ENCODE data around the gene G0S2.

G0S2 gene

GRCh38 chr1:209657140-209657879, 17.9 kb upstream of the G0S2 start:
- peak overlapping the region in 1 of 3 experiments; percentile 25 for H3K27ac Mint-ChIP-seq
- H3K4me3 Mint-ChIP-seq = no peak overlapping the region
- H3K27me3 Mint-ChIP-seq (ENCODE audit: low read depth) = peaks cover 3% of the 10 kb centered on the region
- no peaks in the 10 kb centered on the region for H3K36me3 Mint-ChIP-seq (ENCODE audit: low read depth)
- no peak for TF ChIP-seq CTCF (IDR thresholded peaks at IDR 0.05; ENCODE audit: unreplicated experiment in 3 of 3)
- H3K9me3 Mint-ChIP-seq = no peaks in the 10 kb centered on the region
- H3K4me1 Mint-ChIP-seq = peaks cover 66% of the 10 kb centered on the region

- no peaks in the 10 kb centered on the region for H3K9me3 Mint-ChIP-seq
- H3K27ac Mint-ChIP-seq = peak overlapping the region in 1 of 3 experiments; percentile 25
- H3K36me3 Mint-ChIP-seq (ENCODE audit: low read depth) = no peaks in the 10 kb centered on the region
- peaks cover 3% of the 10 kb centered on the region for H3K27me3 Mint-ChIP-seq (ENCODE audit: low read depth)
- no peak overlapping the region for H3K4me3 Mint-ChIP-seq
- TF ChIP-seq CTCF (IDR thresholded peaks at IDR 0.05; ENCODE audit: unreplicated experiment in 3 of 3) = no peak
- H3K4me1 Mint-ChIP-seq = peaks cover 60% of the 10 kb centered on the region
Observed at GRCh38 chr1:209657918-209658317, 17.3 kb upstream of the G0S2 start.

- H3K27ac Mint-ChIP-seq = peak overlapping the region; percentile 15 to 54 (median 29)
- no peaks in the 10 kb centered on the region for H3K36me3 Mint-ChIP-seq (ENCODE audit: low read depth)
- H3K27me3 Mint-ChIP-seq (ENCODE audit: low read depth) = peaks cover 3% of the 10 kb centered on the region
- H3K4me1 Mint-ChIP-seq = peaks cover 41% of the 10 kb centered on the region
- no peaks in the 10 kb centered on the region for H3K9me3 Mint-ChIP-seq
- no peak overlapping the region for H3K4me3 Mint-ChIP-seq
- no peak for TF ChIP-seq CTCF (IDR thresholded peaks at IDR 0.05; ENCODE audit: unreplicated experiment in 3 of 3)
Observed at GRCh38 chr1:209659909-209660308, 15.3 kb upstream of the G0S2 start.

GRCh38 chr1:209661071-209661470, 14.1 kb upstream of the G0S2 start:
- Mint-ChIP-seq H3K36me3 (ENCODE audit: low read depth) (no peaks in the 10 kb centered on the region), H3K27me3 (ENCODE audit: low read depth) (peaks cover 3% of the 10 kb centered on the region), H3K9me3 (no peaks in the 10 kb centered on the region), H3K4me3 (no peak overlapping the region), H3K27ac (peak overlapping the region in 2 of 3 experiments; percentile 20 to 50), H3K4me1 (peaks cover 32% of the 10 kb centered on the region)
- TF ChIP-seq CTCF (IDR thresholded peaks at IDR 0.05; ENCODE audit: unreplicated experiment in 3 of 3) = no peak

- Mint-ChIP-seq H3K36me3 (ENCODE audit: low read depth) (no peaks in the 10 kb centered on the region), H3K4me1 (peaks cover 27% of the 10 kb centered on the region), H3K27me3 (ENCODE audit: low read depth) (peaks cover 3% of the 10 kb centered on the region), H3K27ac (no peak overlapping the region), H3K4me3 (no peak overlapping the region), H3K9me3 (no peaks in the 10 kb centered on the region)
- TF ChIP-seq CTCF (IDR thresholded peaks at IDR 0.05; ENCODE audit: unreplicated experiment in 3 of 3) = no peak
Observed at GRCh38 chr1:209662879-209663327, 12.3 kb upstream of the G0S2 start.

GRCh38 chr1:209667103-209667502, 8.1 kb upstream of the G0S2 start:
- peaks cover 17% of the 10 kb centered on the region for H3K27me3 Mint-ChIP-seq (ENCODE audit: low read depth)
- TF ChIP-seq CTCF (IDR thresholded peaks at IDR 0.05; ENCODE audit: unreplicated experiment in 3 of 3) = no peak
- H3K27ac Mint-ChIP-seq = no peak overlapping the region
- no peaks in the 10 kb centered on the region for H3K4me1 Mint-ChIP-seq
- no peak overlapping the region for H3K4me3 Mint-ChIP-seq
- H3K36me3 Mint-ChIP-seq (ENCODE audit: low read depth) = no peaks in the 10 kb centered on the region
- H3K9me3 Mint-ChIP-seq = peaks cover 4% of the 10 kb centered on the region
